NOMO-1 treated with DMSO at 0.1 percent for 48 hours (cell line): ENCODE data around the gene CBLB.

Experiments
- DNase-seq: peaks from one replicate; lab custom pipeline; 2025; ENCODE audit not compliant: unreplicated experiment; lab: John Stamatoyannopoulos, UW

The CBLB gene

GRCh38 chr3:105868742-105869530 lies at the start of gene CBLB:
TSS of gene CBLB (minus strand) at chr3:105869012. CDS start at chr3:105867577, 1,435 bp downstream.
- DNase-seq, result peak; percentile 92

GRCh38 chr3:105916767-105917166 lies 48.0 kb upstream of the CBLB start:
- no peak for DNase-seq

GRCh38 chr3:105915524-105915923 lies 46.7 kb upstream of the CBLB start:
- no peak for DNase-seq

GRCh38 chr3:105913616-105914015 lies 44.8 kb upstream of the CBLB start:
- no peak for DNase-seq

- DNase-seq, result no peak
Measured at GRCh38 chr3:105912891-105913290, 44.1 kb upstream of the CBLB start.

- DNase-seq, result no peak
Measured at GRCh38 chr3:105911496-105911895, 42.7 kb upstream of the CBLB start.

- DNase-seq, result peak; percentile 95
Measured at GRCh38 chr3:105907777-105908176, 39.0 kb upstream of the CBLB start.

- DNase-seq, result peak; percentile 34
Measured at GRCh38 chr3:105906836-105907235, 38.0 kb upstream of the CBLB start.

GRCh38 chr3:105906345-105906744 lies 37.5 kb upstream of the CBLB start:
- DNase-seq, result no peak

GRCh38 chr3:105905328-105905727 lies 36.5 kb upstream of the CBLB start:
- no peak for DNase-seq

GRCh38 chr3:105904678-105905284 lies 36.0 kb upstream of the CBLB start:
- no peak for DNase-seq

GRCh38 chr3:105904251-105904650 lies 35.4 kb upstream of the CBLB start:
- no peak for DNase-seq

GRCh38 chr3:105899516-105899915 lies 30.7 kb upstream of the CBLB start:
- no peak for DNase-seq

- DNase-seq, result no peak
Measured at GRCh38 chr3:105891101-105891500, 22.3 kb upstream of the CBLB start.

GRCh38 chr3:105888621-105889579 lies 20.1 kb upstream of the CBLB start:
- no peak for DNase-seq

GRCh38 chr3:105885256-105885655 lies 16.4 kb upstream of the CBLB start:
- peak; percentile 37 for DNase-seq

GRCh38 chr3:105883798-105884377 lies 15.1 kb upstream of the CBLB start:
- DNase-seq, result no peak

GRCh38 chr3:105880681-105881290 lies 12.0 kb upstream of the CBLB start:
- DNase-seq, result no peak

GRCh38 chr3:105878061-105878460 lies 9.2 kb upstream of the CBLB start:
- no peak for DNase-seq

GRCh38 chr3:105877336-105877910 lies 8.6 kb upstream of the CBLB start:
- no peak for DNase-seq
